NT2/D1 (cell line): ENCODE data around the gene TAPBPL.

Experiments used
- DNase-seq: peaks from one replicate; pipeline ENCODE4 v3.0.0-alpha.2; 2011; ENCODE audit warnings: low read depth, low spot score
- H3K27me3 ChIP-seq: 2 replicates; pipeline ENCODE4 v1.6.0; 2011; ENCODE audit warnings: mild to moderate bottlenecking; ENCODE audit not compliant: insufficient read length, insufficient read depth
- H3K36me3 ChIP-seq: 2 replicates; pipeline ENCODE4 v1.6.1; 2011; ENCODE audit warnings: mild to moderate bottlenecking, low read length, mixed read lengths; ENCODE audit not compliant: insufficient read depth, insufficient read length
- H3K4me1 ChIP-seq: 2 replicates; pipeline ENCODE4 v1.5.1; 2011; ENCODE audit not compliant: insufficient read depth, insufficient read length
- H3K4me3 ChIP-seq: 2 replicates; pipeline ENCODE4 v1.5.1; 2011; ENCODE audit warnings: low read depth; ENCODE audit not compliant: insufficient read length
- H3K9ac ChIP-seq: 2 replicates; pipeline ENCODE4 v1.6.0; 2011; ENCODE audit warnings: low read depth; ENCODE audit not compliant: insufficient read length
- H3K9me3 ChIP-seq: 2 replicates; pipeline ENCODE4 v1.5.1; 2011; ENCODE audit warnings: mild to moderate bottlenecking, low read length; ENCODE audit not compliant: insufficient read depth
- SUZ12 ChIP-seq: IDR thresholded peaks from 2 replicates; pipeline ENCODE4 v1.6.1; 2011; ENCODE audit not compliant: insufficient read length, insufficient read depth; ENCODE audit errors: extremely low read depth
- YY1 ChIP-seq: IDR thresholded peaks from 2 replicates; pipeline ENCODE4 v1.6.1; 2011; ENCODE audit not compliant: insufficient read length, insufficient read depth
- ZNF274 ChIP-seq: IDR thresholded peaks from 2 replicates; pipeline ENCODE4 v1.6.1; 2011; ENCODE audit warnings: mild to moderate bottlenecking, low read depth, low read length

Gene TAPBPL

GRCh38 chr12:6440391-6440790 lies 11.5 kb upstream of the TAPBPL start:
- no peak overlapping the region for H3K9ac ChIP-seq
- no peaks in the 10 kb centered on the region for H3K27me3 ChIP-seq
- no peak for DNase-seq
- peaks cover 5% of the 10 kb centered on the region for H3K36me3 ChIP-seq
- TF ChIP-seq ZNF274 (no peak), YY1 (no peak), SUZ12 (no peak)
- peaks cover 2% of the 10 kb centered on the region for H3K4me1 ChIP-seq
- no peaks in the 10 kb centered on the region for H3K9me3 ChIP-seq
- H3K4me3 ChIP-seq = no peak overlapping the region

- H3K9me3 ChIP-seq = no peaks in the 10 kb centered on the region
- DNase-seq = no peak
- peaks cover 22% of the 10 kb centered on the region for H3K36me3 ChIP-seq
- no peak for TF ChIP-seq SUZ12
- no peak for TF ChIP-seq YY1
- TF ChIP-seq ZNF274 = no peak
- no peak overlapping the region for H3K4me3 ChIP-seq
- peak overlapping the region; percentile 2 for H3K9ac ChIP-seq
- no peaks in the 10 kb centered on the region for H3K27me3 ChIP-seq
- peaks cover 2% of the 10 kb centered on the region for H3K4me1 ChIP-seq
Measured at GRCh38 chr12:6442836-6443235, 9.0 kb upstream of the TAPBPL start.

GRCh38 chr12:6443361-6443983 lies 8.4 kb upstream of the TAPBPL start:
- Histone ChIP-seq H3K36me3 (peaks cover 27% of the 10 kb centered on the region), H3K4me1 (peaks cover 2% of the 10 kb centered on the region), H3K27me3 (no peaks in the 10 kb centered on the region), H3K9ac (peak overlapping the region; percentile 2), H3K4me3 (no peak overlapping the region), H3K9me3 (no peaks in the 10 kb centered on the region)
- TF ChIP-seq ZNF274 = no peak
- TF ChIP-seq SUZ12 = no peak
- no peak for TF ChIP-seq YY1
- DNase-seq = no peak

- no peak for TF ChIP-seq SUZ12
- TF ChIP-seq ZNF274 = no peak
- TF ChIP-seq YY1 = no peak
- H3K4me3 ChIP-seq = no peak overlapping the region
- H3K27me3 ChIP-seq = no peaks in the 10 kb centered on the region
- no peak for DNase-seq
- peaks cover 2% of the 10 kb centered on the region for H3K4me1 ChIP-seq
- H3K36me3 ChIP-seq = peaks cover 27% of the 10 kb centered on the region
- H3K9ac ChIP-seq = no peak overlapping the region
- H3K9me3 ChIP-seq = no peaks in the 10 kb centered on the region
Measured at GRCh38 chr12:6444031-6444430, 7.8 kb upstream of the TAPBPL start.

GRCh38 chr12:6444704-6445688 lies 6.8 kb upstream of the TAPBPL start, which contains the start of gene CD27:
Gene CD27, plus strand, starts transcription at chr12:6444955. Its CDS starts 141 bp downstream, at chr12:6445096.
- H3K36me3 ChIP-seq = peaks cover 27% of the 10 kb centered on the region
- H3K4me1 ChIP-seq = peaks cover 4% of the 10 kb centered on the region
- DNase-seq = no peak
- no peak within 1 kb of the TSS for H3K4me3 ChIP-seq
- H3K27me3 ChIP-seq = no peaks in the 10 kb centered on the region
- no peaks in the 10 kb centered on the region for H3K9me3 ChIP-seq
- TF ChIP-seq ZNF274 (no peak), SUZ12 (no peak), YY1 (no peak)
- no peak within 1 kb of the TSS for H3K9ac ChIP-seq

GRCh38 chr12:6450091-6450868 lies 1.6 kb upstream of the TAPBPL start:
- peak overlapping the region; percentile 86 for H3K9ac ChIP-seq

More at GRCh38 chr12:6450091-6450868, 1.6 kb upstream of the TAPBPL start:
- Histone ChIP-seq H3K9me3 (no peaks in the 10 kb centered on the region), H3K27me3 (no peaks in the 10 kb centered on the region), H3K4me3 (peak overlapping the region; percentile 42), H3K36me3 (peaks cover 32% of the 10 kb centered on the region), H3K4me1 (peaks cover 26% of the 10 kb centered on the region)
- DNase-seq = no peak
- TF ChIP-seq ZNF274 = no peak
- TF ChIP-seq SUZ12 = no peak
- no peak for TF ChIP-seq YY1
